Measurements from ENCODE around the gene RGS7. TPM values are rescaled to one million over a fixed set of nuclear protein-coding genes. Genes with fewer than 3 reads are reported as not detected.

RGS7 gene
- total RNA-seq, 2 donors from 2014 or later, result not detected

- no peak for DNase-seq (ENCODE audit: low spot score)
Observed at GRCh38 chr1:241115784-241116183, 241.2 kb downstream of the RGS7 start.

GRCh38 chr1:241114699-241115233, 242.2 kb downstream of the RGS7 start:
- H3K27ac ChIP-seq, result no peak overlapping the region
- no peaks in the 10 kb centered on the region for H3K27me3 ChIP-seq

More at GRCh38 chr1:241115784-241116183, 241.2 kb downstream of the RGS7 start:
- no peaks in the 10 kb centered on the region for H3K4me1 ChIP-seq
- H3K36me3 ChIP-seq, result no peaks in the 10 kb centered on the region
- no peak overlapping the region for H3K27ac ChIP-seq
- no peaks in the 10 kb centered on the region for H3K27me3 ChIP-seq
- no peak overlapping the region for H3K4me3 ChIP-seq
- no peak for TF ChIP-seq CTCF (IDR thresholded peaks at IDR 0.05)
- no peaks in the 10 kb centered on the region for H3K9me3 ChIP-seq

GRCh38 chr1:241113557-241113956, 243.4 kb downstream of the RGS7 start:
- Histone ChIP-seq H3K4me1 (no peaks in the 10 kb centered on the region), H3K27me3 (no peaks in the 10 kb centered on the region)
- TF ChIP-seq CTCF (IDR thresholded peaks at IDR 0.05), result no peak

More at GRCh38 chr1:241114699-241115233, 242.2 kb downstream of the RGS7 start:
- Histone ChIP-seq H3K4me3 (no peak overlapping the region), H3K4me1 (no peaks in the 10 kb centered on the region), H3K36me3 (no peaks in the 10 kb centered on the region), H3K9me3 (no peaks in the 10 kb centered on the region)
- no peak for DNase-seq (ENCODE audit: low spot score)
- TF ChIP-seq CTCF (IDR thresholded peaks at IDR 0.05), result no peak

GRCh38 chr1:241109039-241109438, 248.0 kb downstream of the RGS7 start:
- no peaks in the 10 kb centered on the region for H3K4me1 ChIP-seq
- H3K9me3 ChIP-seq, result no peaks in the 10 kb centered on the region
- TF ChIP-seq CTCF (IDR thresholded peaks at IDR 0.05), result no peak
- no peaks in the 10 kb centered on the region for H3K36me3 ChIP-seq
- H3K27ac ChIP-seq, result no peak overlapping the region
- H3K4me3 ChIP-seq, result no peak overlapping the region
- H3K27me3 ChIP-seq, result no peaks in the 10 kb centered on the region
- no peak for DNase-seq (ENCODE audit: low spot score)

More at GRCh38 chr1:241113557-241113956, 243.4 kb downstream of the RGS7 start:
- Histone ChIP-seq H3K27ac (no peak overlapping the region), H3K9me3 (no peaks in the 10 kb centered on the region), H3K4me3 (no peak overlapping the region), H3K36me3 (no peaks in the 10 kb centered on the region)
- no peak for DNase-seq (ENCODE audit: low spot score)

GRCh38 chr1:241105147-241105546, 251.9 kb downstream of the RGS7 start:
- Histone ChIP-seq H3K4me1 (no peaks in the 10 kb centered on the region), H3K9me3 (no peaks in the 10 kb centered on the region), H3K27me3 (no peaks in the 10 kb centered on the region), H3K4me3 (no peak overlapping the region), H3K36me3 (no peaks in the 10 kb centered on the region), H3K27ac (no peak overlapping the region)
- TF ChIP-seq CTCF (IDR thresholded peaks at IDR 0.05), result no peak
- no peak for DNase-seq (ENCODE audit: low spot score)

GRCh38 chr1:241102664-241103063, 254.3 kb downstream of the RGS7 start:
- DNase-seq (ENCODE audit: low spot score), result no peak
- Histone ChIP-seq H3K9me3 (no peaks in the 10 kb centered on the region), H3K36me3 (no peaks in the 10 kb centered on the region), H3K4me3 (no peak overlapping the region), H3K27ac (no peak overlapping the region), H3K4me1 (no peaks in the 10 kb centered on the region), H3K27me3 (no peaks in the 10 kb centered on the region)
- TF ChIP-seq CTCF (IDR thresholded peaks at IDR 0.05), result no peak

Measured in right atrium auricular region (tissue), 2 donors.